ENCODE results near the gene CETP.

CETP gene

GRCh38 chr16:57007050-57007449 is 45.3 kb downstream of the CETP start:
- no peak overlapping the region for H3K4me3 ChIP-seq (ENCODE audit: low read depth, low read length)
- TF ChIP-seq, protein P1, sequence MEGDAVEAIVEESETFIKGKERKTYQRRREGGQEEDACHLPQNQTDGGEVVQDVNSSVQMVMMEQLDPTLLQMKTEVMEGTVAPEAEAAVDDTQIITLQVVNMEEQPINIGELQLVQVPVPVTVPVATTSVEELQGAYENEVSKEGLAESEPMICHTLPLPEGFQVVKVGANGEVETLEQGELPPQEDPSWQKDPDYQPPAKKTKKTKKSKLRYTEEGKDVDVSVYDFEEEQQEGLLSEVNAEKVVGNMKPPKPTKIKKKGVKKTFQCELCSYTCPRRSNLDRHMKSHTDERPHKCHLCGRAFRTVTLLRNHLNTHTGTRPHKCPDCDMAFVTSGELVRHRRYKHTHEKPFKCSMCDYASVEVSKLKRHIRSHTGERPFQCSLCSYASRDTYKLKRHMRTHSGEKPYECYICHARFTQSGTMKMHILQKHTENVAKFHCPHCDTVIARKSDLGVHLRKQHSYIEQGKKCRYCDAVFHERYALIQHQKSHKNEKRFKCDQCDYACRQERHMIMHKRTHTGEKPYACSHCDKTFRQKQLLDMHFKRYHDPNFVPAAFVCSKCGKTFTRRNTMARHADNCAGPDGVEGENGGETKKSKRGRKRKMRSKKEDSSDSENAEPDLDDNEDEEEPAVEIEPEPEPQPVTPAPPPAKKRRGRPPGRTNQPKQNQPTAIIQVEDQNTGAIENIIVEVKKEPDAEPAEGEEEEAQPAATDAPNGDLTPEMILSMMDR (conservative IDR thresholded peaks at IDR 0.05; ENCODE audit: low read depth, low read length): no peak
- DNase-seq (ENCODE audit: low read depth): no peak

- no peak overlapping the region for H3K4me3 ChIP-seq (ENCODE audit: low read depth, low read length)
- TF ChIP-seq, protein P1 (conservative IDR thresholded peaks at IDR 0.05; ENCODE audit: low read depth, low read length): no peak
- DNase-seq (ENCODE audit: low read depth): no peak
Observed at GRCh38 chr16:57007530-57007929, 45.8 kb downstream of the CETP start.

- H3K4me3 ChIP-seq (ENCODE audit: low read depth, low read length): no peak overlapping the region
- TF ChIP-seq, protein P1 (conservative IDR thresholded peaks at IDR 0.05; ENCODE audit: low read depth, low read length): no peak
- no peak for DNase-seq (ENCODE audit: low read depth)
Observed at GRCh38 chr16:57008440-57008839, 46.7 kb downstream of the CETP start.

- no peak for DNase-seq (ENCODE audit: low read depth)
- TF ChIP-seq, protein P1 (conservative IDR thresholded peaks at IDR 0.05; ENCODE audit: low read depth, low read length): no peak
- H3K4me3 ChIP-seq (ENCODE audit: low read depth, low read length): no peak overlapping the region
Observed at GRCh38 chr16:57009643-57010170, 48.0 kb downstream of the CETP start.

- TF ChIP-seq, protein P1 (conservative IDR thresholded peaks at IDR 0.05; ENCODE audit: low read depth, low read length): no peak
- no peak overlapping the region for H3K4me3 ChIP-seq (ENCODE audit: low read depth, low read length)
- DNase-seq (ENCODE audit: low read depth): no peak
Observed at GRCh38 chr16:57012353-57012752, 50.6 kb downstream of the CETP start.

DNA sequence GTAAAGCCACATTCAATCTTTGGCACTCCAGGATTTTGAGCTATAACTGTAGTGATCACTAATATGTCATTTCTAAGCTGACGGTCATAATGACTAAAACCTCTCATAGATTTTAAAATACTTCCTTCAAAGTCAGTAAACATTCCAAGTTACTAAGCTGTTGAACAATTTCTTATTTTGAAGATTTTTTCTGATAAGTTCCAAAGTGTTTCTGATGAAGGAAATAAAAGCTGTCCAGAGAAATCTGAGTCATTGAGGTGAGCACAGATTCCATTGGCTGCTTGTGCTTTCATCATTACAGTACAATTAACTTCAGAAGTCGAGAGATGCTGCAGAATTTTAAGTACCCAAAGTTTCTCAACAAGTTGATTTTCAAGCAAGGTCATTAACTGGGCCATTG is 51.5 kb downstream of the CETP start:
- TF ChIP-seq, protein P1 (conservative IDR thresholded peaks at IDR 0.05; ENCODE audit: low read depth, low read length): no peak
- no peak overlapping the region for H3K4me3 ChIP-seq (ENCODE audit: low read depth, low read length)
- peak; percentile 58 for DNase-seq (ENCODE audit: low read depth)

GRCh38 chr16:57013902-57014301 is 52.2 kb downstream of the CETP start:
- no peak overlapping the region for H3K4me3 ChIP-seq (ENCODE audit: low read depth, low read length)
- TF ChIP-seq, protein P1 (conservative IDR thresholded peaks at IDR 0.05; ENCODE audit: low read depth, low read length): no peak
- no peak for DNase-seq (ENCODE audit: low read depth)
